HepG2 (cell line): ENCODE data around the gene SLC23A2. TPM values are rescaled to one million over a fixed set of nuclear protein-coding genes. Genes with fewer than 3 reads are reported as not detected.

Experiments used
- GABPA ChIP-seq, 2 experiments: IDR thresholded peaks; 2 replicates each; pipeline ENCODE4 v1.6.1; 2011 to 2016; ENCODE audit warnings: low read depth in 2 of 2, low read length in 1 of 2, missing biosample characterization in 1 of 2, missing genetic modification characterization in 1 of 2
- IRF2 ChIP-seq: IDR thresholded peaks from 2 replicates; pipeline ENCODE4 v1.6.1; 2018; ENCODE audit warnings: missing genetic modification reagents, missing compliant biosample characterization
- KDM4B ChIP-seq: sonication (generic); formaldehyde crosslinking; IDR thresholded peaks from 2 replicates; pipeline ENCODE4 v1.4.0; 2020; ENCODE audit warnings: missing genetic modification reagents
- KLF13 ChIP-seq: sonication (generic); formaldehyde crosslinking; IDR thresholded peaks from 2 replicates; pipeline ENCODE4 v1.4.0; 2020; ENCODE audit warnings: mild to moderate bottlenecking, missing genetic modification reagents
- REL ChIP-seq: sonication (generic); formaldehyde crosslinking; conservative IDR thresholded peaks from 2 replicates; pipeline ENCODE4 v1.8.0; 2022; ENCODE audit warnings: mild to moderate bottlenecking, missing genetic modification reagents, moderate library complexity
- RFX3 ChIP-seq: IDR thresholded peaks from 2 replicates; pipeline ENCODE4 v1.6.1; 2016; ENCODE audit warnings: missing biosample characterization, missing genetic modification reagents
- SALL2 ChIP-seq: sonication (generic); formaldehyde crosslinking; IDR thresholded peaks from 2 replicates; pipeline ENCODE4 v1.8.1; 2023; ENCODE audit warnings: mild to moderate bottlenecking, missing genetic modification reagents, inconsistent platforms
- SP1 ChIP-seq, 2 experiments: fragments of 450-650 bp in 1 of 2; sonication (generic) in 1 of 2; formaldehyde crosslinking in 1 of 2; IDR thresholded peaks; 2 replicates each; pipeline versions ENCODE4 v1.4.0 to v1.6.1; 2016 to 2020; ENCODE audit warnings: missing genetic modification reagents in 1 of 2
- TAF15 ChIP-seq: fragments of 200-400 bp; formaldehyde crosslinking; IDR thresholded peaks from one replicate; pipeline ENCODE4 v1.6.1; 2018; ENCODE audit warnings: mild to moderate bottlenecking, low read depth, low read length; ENCODE audit not compliant: poor library complexity, severe bottlenecking
- TBX2 ChIP-seq: sonication (generic); formaldehyde crosslinking; IDR thresholded peaks from 2 replicates; pipeline ENCODE4 v1.5.0; 2020; ENCODE audit warnings: missing genetic modification reagents, mild to moderate bottlenecking, borderline replicate concordance
- ZNF224 ChIP-seq: sonication (generic); formaldehyde crosslinking; IDR thresholded peaks from 2 replicates; pipeline ENCODE4 v1.5.0; 2020; ENCODE audit warnings: mild to moderate bottlenecking, missing genetic modification reagents
- ZNF34 ChIP-seq: sonication (generic); formaldehyde crosslinking; IDR thresholded peaks from 2 replicates; pipeline ENCODE4 v1.4.0; 2020; ENCODE audit warnings: mild to moderate bottlenecking, missing genetic modification reagents, borderline replicate concordance
- ZNF543 ChIP-seq: sonication (generic); formaldehyde crosslinking; IDR thresholded peaks from 2 replicates; pipeline ENCODE4 v1.4.0; 2020; ENCODE audit warnings: mild to moderate bottlenecking, missing genetic modification reagents
- ZNF790 ChIP-seq: sonication (generic); formaldehyde crosslinking; IDR thresholded peaks from 2 replicates; pipeline ENCODE4 v1.8.0; 2022; ENCODE audit warnings: missing genetic modification reagents, mild to moderate bottlenecking, borderline replicate concordance
- polyA plus RNA-seq, 8 experiments: library from polyadenylated mRNA; depleted of rRNA in 3 of 8; stranded (reverse) in 7 of 8; unstranded in 1 of 8; fragments of >200 nt; fragmentation: Illumina TruSeq in 4 of 8; extraction: Trizol in 4 of 8; gene quantifications; 2 replicates each; pipeline versions ENCODE4 v1.2.1 to v1.2.3, GENCODE V29; 2011 to 2016; ENCODE audit warnings: low read depth in 4 of 8, missing spikeins in 1 of 8, mixed read lengths in 1 of 8; ENCODE audit not compliant: insufficient read depth in 1 of 8
- total RNA-seq, 5 experiments: library from RNA; depleted of rRNA; stranded (reverse); fragments of >200 nt; fragmentation: Illumina TruSeq; extraction: Trizol; gene quantifications; 2 replicates each; pipeline ENCODE4 v1.2.3, GENCODE V29; 2016; ENCODE audit warnings: low read depth in 1 of 5
- TF ChIP-seq, protein P1 (sequence below): sonication (generic); formaldehyde crosslinking; IDR thresholded peaks from 2 replicates; pipeline ENCODE4 v1.5.0; 2020; ENCODE audit warnings: mild to moderate bottlenecking, missing genetic modification reagents
- TF ChIP-seq, protein P2 (sequence below): sonication (generic); formaldehyde crosslinking; IDR thresholded peaks from 2 replicates; pipeline ENCODE4 v1.5.0; 2020; ENCODE audit warnings: missing genetic modification reagents
- TF ChIP-seq, protein P3 (sequence below): sonication (generic); formaldehyde crosslinking; IDR thresholded peaks from 2 replicates; pipeline ENCODE4 v1.5.0; 2020; ENCODE audit warnings: mild to moderate bottlenecking, missing genetic modification reagents, moderate library complexity
- TF ChIP-seq, protein P4 (sequence below): sonication (generic); formaldehyde crosslinking; IDR thresholded peaks from 2 replicates; pipeline ENCODE4 v1.8.1; 2023; ENCODE audit warnings: mild to moderate bottlenecking, inconsistent platforms, moderate library complexity, missing genetic modification reagents, borderline replicate concordance
- TF ChIP-seq, protein P5 (sequence below): sonication (generic); formaldehyde crosslinking; IDR thresholded peaks from 2 replicates; pipeline ENCODE4 v1.5.1; 2020; ENCODE audit warnings: mild to moderate bottlenecking, missing genetic modification reagents, moderate library complexity

SLC23A2 gene
- total and polyA plus RNA-seq, 2 of the 13 experiments (the other 11 are each of a cell fraction or from before 2014, with no cell fraction given) = 42.2 to 51.2 TPM

DNA sequence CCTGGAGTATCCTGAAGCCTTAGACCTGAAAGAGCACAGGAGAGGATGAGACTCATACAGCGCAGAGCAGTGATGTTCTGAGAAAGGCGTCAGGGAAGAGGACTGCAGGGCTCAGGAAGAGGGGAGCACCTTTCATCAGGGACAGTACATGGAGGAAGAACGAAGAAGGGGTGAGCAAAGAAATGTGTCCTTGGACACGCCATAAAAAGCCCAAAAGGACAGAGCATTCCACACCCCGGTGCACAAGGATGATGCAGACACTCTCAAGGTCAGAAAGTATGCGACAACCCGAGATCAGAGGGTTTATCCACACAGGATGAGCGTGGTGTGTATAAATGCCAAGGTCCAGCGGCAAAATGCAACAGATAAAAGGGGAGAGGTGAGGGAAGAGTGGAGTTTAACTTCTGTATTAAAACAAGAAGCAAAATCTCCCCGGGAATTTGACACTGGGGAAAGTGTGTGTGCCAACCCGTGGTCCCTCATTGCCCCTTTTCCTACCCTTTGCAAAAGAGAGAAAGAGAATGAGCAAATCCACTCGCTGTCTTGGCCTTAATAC, 64.4 kb downstream of the SLC23A2 start (continued):
- TF ChIP-seq ZNF34 (CRISPR knock-in tag) = no peak
- TF ChIP-seq SP1 (IDR thresholded peaks at IDR 0.05) = no peak
- TF ChIP-seq SP1 (CRISPR knock-in tag; IDR thresholded peaks at IDR 0.05) = no peak
- no peak for TF ChIP-seq TAF15
- TF ChIP-seq, protein P1, sequence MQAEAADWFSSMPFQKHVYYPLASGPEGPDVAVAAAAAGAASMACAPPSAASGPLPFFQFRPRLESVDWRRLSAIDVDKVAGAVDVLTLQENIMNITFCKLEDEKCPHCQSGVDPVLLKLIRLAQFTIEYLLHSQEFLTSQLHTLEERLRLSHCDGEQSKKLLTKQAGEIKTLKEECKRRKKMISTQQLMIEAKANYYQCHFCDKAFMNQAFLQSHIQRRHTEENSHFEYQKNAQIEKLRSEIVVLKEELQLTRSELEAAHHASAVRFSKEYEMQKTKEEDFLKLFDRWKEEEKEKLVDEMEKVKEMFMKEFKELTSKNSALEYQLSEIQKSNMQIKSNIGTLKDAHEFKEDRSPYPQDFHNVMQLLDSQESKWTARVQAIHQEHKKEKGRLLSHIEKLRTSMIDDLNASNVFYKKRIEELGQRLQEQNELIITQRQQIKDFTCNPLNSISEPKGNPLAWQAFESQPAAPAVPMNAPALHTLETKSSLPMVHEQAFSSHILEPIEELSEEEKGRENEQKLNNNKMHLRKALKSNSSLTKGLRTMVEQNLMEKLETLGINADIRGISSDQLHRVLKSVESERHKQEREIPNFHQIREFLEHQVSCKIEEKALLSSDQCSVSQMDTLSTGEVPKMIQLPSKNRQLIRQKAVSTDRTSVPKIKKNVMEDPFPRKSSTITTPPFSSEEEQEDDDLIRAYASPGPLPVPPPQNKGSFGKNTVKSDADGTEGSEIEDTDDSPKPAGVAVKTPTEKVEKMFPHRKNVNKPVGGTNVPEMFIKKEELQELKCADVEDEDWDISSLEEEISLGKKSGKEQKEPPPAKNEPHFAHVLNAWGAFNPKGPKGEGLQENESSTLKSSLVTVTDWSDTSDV (CRISPR knock-in tag) = peak; percentile 57; the same call in 1 of the 2 replicates
- no peak for TF ChIP-seq REL (CRISPR knock-in tag)
- peak; percentile 59 for TF ChIP-seq SALL2 (CRISPR knock-in tag)
- TF ChIP-seq, protein P2, sequence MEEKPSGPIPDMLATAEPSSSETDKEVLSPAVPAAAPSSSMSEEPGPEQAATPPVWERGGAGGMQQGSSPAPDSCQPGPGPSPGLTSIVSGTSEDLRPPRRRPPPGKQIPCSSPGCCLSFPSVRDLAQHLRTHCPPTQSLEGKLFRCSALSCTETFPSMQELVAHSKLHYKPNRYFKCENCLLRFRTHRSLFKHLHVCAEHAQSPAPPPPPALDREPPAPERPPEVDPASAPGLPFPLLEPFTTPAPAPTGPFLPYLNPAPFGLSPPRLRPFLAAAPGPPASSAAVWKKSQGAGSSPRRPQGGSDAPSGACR = no peak
- no peak for TF ChIP-seq ZNF790 (CRISPR knock-in tag)
- TF ChIP-seq, protein P3, sequence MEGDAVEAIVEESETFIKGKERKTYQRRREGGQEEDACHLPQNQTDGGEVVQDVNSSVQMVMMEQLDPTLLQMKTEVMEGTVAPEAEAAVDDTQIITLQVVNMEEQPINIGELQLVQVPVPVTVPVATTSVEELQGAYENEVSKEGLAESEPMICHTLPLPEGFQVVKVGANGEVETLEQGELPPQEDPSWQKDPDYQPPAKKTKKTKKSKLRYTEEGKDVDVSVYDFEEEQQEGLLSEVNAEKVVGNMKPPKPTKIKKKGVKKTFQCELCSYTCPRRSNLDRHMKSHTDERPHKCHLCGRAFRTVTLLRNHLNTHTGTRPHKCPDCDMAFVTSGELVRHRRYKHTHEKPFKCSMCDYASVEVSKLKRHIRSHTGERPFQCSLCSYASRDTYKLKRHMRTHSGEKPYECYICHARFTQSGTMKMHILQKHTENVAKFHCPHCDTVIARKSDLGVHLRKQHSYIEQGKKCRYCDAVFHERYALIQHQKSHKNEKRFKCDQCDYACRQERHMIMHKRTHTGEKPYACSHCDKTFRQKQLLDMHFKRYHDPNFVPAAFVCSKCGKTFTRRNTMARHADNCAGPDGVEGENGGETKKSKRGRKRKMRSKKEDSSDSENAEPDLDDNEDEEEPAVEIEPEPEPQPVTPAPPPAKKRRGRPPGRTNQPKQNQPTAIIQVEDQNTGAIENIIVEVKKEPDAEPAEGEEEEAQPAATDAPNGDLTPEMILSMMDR = no peak
- TF ChIP-seq RFX3 = no peak; the same call in 1 of the 2 replicates
- no peak for TF ChIP-seq GABPA (IDR thresholded peaks at IDR 0.05; ENCODE audit: low read depth, low read length)
- 0 out of 2 replicates have a peak, but pooled peaks have one; percentile 12 for TF ChIP-seq GABPA (CRISPR knock-in tag; IDR thresholded peaks at IDR 0.05; ENCODE audit: low read depth)
- TF ChIP-seq, protein P4, sequence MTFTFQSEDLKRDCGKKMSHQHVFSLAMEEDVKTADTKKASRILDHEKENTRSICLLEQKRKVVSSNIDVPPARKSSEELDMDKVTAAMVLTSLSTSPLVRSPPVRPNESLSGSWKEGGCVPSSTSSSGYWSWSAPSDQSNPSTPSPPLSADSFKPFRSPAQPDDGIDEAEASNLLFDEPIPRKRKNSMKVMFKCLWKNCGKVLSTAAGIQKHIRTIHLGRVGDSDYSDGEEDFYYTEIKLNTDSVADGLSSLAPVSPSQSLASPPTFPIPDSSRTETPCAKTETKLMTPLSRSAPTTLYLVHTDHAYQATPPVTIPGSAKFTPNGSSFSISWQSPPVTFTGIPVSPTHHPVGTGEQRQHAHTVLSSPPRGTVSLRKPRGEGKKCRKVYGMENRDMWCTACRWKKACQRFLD (CRISPR knock-in tag) = peak; percentile 6; the same call in 1 of the 2 replicates
- no peak for TF ChIP-seq KLF13 (CRISPR knock-in tag)
- TF ChIP-seq ZNF224 (CRISPR knock-in tag) = peak; percentile 86; the same call in 1 of the 2 replicates
- TF ChIP-seq ZNF543 (CRISPR knock-in tag) = peak; percentile 37; the same call in 1 of the 2 replicates
- peak; percentile 81; the same call in 1 of the 2 replicates for TF ChIP-seq KDM4B
- TF ChIP-seq, protein P5, sequence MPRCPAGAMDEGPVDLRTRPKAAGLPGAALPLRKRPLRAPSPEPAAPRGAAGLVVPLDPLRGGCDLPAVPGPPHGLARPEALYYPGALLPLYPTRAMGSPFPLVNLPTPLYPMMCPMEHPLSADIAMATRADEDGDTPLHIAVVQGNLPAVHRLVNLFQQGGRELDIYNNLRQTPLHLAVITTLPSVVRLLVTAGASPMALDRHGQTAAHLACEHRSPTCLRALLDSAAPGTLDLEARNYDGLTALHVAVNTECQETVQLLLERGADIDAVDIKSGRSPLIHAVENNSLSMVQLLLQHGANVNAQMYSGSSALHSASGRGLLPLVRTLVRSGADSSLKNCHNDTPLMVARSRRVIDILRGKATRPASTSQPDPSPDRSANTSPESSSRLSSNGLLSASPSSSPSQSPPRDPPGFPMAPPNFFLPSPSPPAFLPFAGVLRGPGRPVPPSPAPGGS = peak; percentile 16; the same call in 1 of the 2 replicates
- TF ChIP-seq IRF2 (CRISPR knock-in tag) = peak; percentile 85
- TF ChIP-seq TBX2 (CRISPR knock-in tag) = peak; percentile 95
